Measurements from ENCODE around the gene ARL2.
A peak's percentile ranks its signal among the peaks of the same experiment; 100 is the strongest.
"Not testable (repeated sequence)": the region's sequence is repeated elsewhere in the genome, so short reads cannot be mapped to it uniquely, and the experiment has no call there.

Gene ARL2

GRCh38 chr11:65021003-65021402, 7.0 kb downstream of the ARL2 start:
- H3K4me1 Mint-ChIP-seq (ENCODE audit: low read depth), result peaks cover 8% of the 10 kb centered on the region
- no peaks in the 10 kb centered on the region for H3K9me3 Mint-ChIP-seq
- peaks cover 18% of the 10 kb centered on the region for H3K36me3 Mint-ChIP-seq (ENCODE audit: low read depth)
- no peaks in the 10 kb centered on the region for H3K27me3 Mint-ChIP-seq (ENCODE audit: low read depth)
- H3K27ac Mint-ChIP-seq, result no peak overlapping the region
- H3K4me3 Mint-ChIP-seq, result no peak overlapping the region

GRCh38 chr11:65021509-65021908, 7.5 kb downstream of the ARL2 start:
- Mint-ChIP-seq H3K36me3 (ENCODE audit: low read depth) (peaks cover 13% of the 10 kb centered on the region), H3K27ac (no peak overlapping the region)

GRCh38 chr11:65023502-65023901, 9.5 kb downstream of the ARL2 start:
- H3K4me1 Mint-ChIP-seq (ENCODE audit: low read depth), result peaks cover 12% of the 10 kb centered on the region
- H3K27me3 Mint-ChIP-seq (ENCODE audit: low read depth); H3K27ac Mint-ChIP-seq; H3K36me3 Mint-ChIP-seq (ENCODE audit: low read depth); H3K9me3 Mint-ChIP-seq; H3K4me3 Mint-ChIP-seq: not testable (repeated sequence)

More at GRCh38 chr11:65021509-65021908, 7.5 kb downstream of the ARL2 start:
- Mint-ChIP-seq H3K4me1 (ENCODE audit: low read depth) (peaks cover 5% of the 10 kb centered on the region), H3K9me3 (no peaks in the 10 kb centered on the region), H3K4me3 (no peak overlapping the region), H3K27me3 (ENCODE audit: low read depth) (no peaks in the 10 kb centered on the region)

GRCh38 chr11:65026810-65027209, 12.8 kb downstream of the ARL2 start:
- Mint-ChIP-seq H3K4me1 (ENCODE audit: low read depth) (peaks cover 16% of the 10 kb centered on the region), H3K36me3 (ENCODE audit: low read depth) (peaks cover 4% of the 10 kb centered on the region), H3K27me3 (ENCODE audit: low read depth) (no peaks in the 10 kb centered on the region), H3K27ac (peak overlapping the region; percentile 87), H3K9me3 (no peaks in the 10 kb centered on the region), H3K4me3 (peak overlapping the region; percentile 87)

- Mint-ChIP-seq H3K27me3 (ENCODE audit: low read depth) (no peaks in the 10 kb centered on the region), H3K9me3 (no peaks in the 10 kb centered on the region), H3K4me3 (peak within 1 kb of the TSS; percentile 87), H3K27ac (peak within 1 kb of the TSS; percentile 87), H3K36me3 (ENCODE audit: low read depth) (peaks cover 3% of the 10 kb centered on the region), H3K4me1 (ENCODE audit: low read depth) (peaks cover 16% of the 10 kb centered on the region)
These were observed 13.5 kb downstream of the ARL2 start, which contains the start of gene SNX15 for GRCh38 chr11:65027213-65028067. Gene SNX15 (plus strand): TSS chr11:65027439. CDS start chr11:65027538, 99 bp downstream.

- Mint-ChIP-seq H3K27ac (no peak overlapping the region), H3K4me1 (ENCODE audit: low read depth) (peaks cover 11% of the 10 kb centered on the region), H3K4me3 (no peak overlapping the region), H3K9me3 (no peaks in the 10 kb centered on the region), H3K27me3 (ENCODE audit: low read depth) (no peaks in the 10 kb centered on the region), H3K36me3 (ENCODE audit: low read depth) (peaks cover 3% of the 10 kb centered on the region)
These were observed 18.3 kb downstream of the ARL2 start for GRCh38 chr11:65032216-65032615.

- Mint-ChIP-seq H3K9me3 (no peaks in the 10 kb centered on the region), H3K27ac (no peak overlapping the region), H3K27me3 (ENCODE audit: low read depth) (no peaks in the 10 kb centered on the region), H3K4me1 (ENCODE audit: low read depth) (no peaks in the 10 kb centered on the region), H3K4me3 (no peak overlapping the region), H3K36me3 (ENCODE audit: low read depth) (peaks cover 8% of the 10 kb centered on the region)
These were observed 20.5 kb downstream of the ARL2 start for GRCh38 chr11:65034423-65034822.

GRCh38 chr11:65035579-65035978, 21.6 kb downstream of the ARL2 start:
- Mint-ChIP-seq H3K9me3 (no peaks in the 10 kb centered on the region), H3K4me1 (ENCODE audit: low read depth) (peaks cover 1% of the 10 kb centered on the region), H3K36me3 (ENCODE audit: low read depth) (peaks cover 11% of the 10 kb centered on the region), H3K27ac (no peak overlapping the region), H3K4me3 (no peak overlapping the region), H3K27me3 (ENCODE audit: low read depth) (no peaks in the 10 kb centered on the region)

- Mint-ChIP-seq H3K27ac (no peak overlapping the region), H3K36me3 (ENCODE audit: low read depth) (peaks cover 11% of the 10 kb centered on the region), H3K4me1 (ENCODE audit: low read depth) (peaks cover 4% of the 10 kb centered on the region), H3K9me3 (no peaks in the 10 kb centered on the region), H3K27me3 (ENCODE audit: low read depth) (no peaks in the 10 kb centered on the region), H3K4me3 (no peak overlapping the region)
These were observed 23.0 kb downstream of the ARL2 start for GRCh38 chr11:65036931-65037330.

GRCh38 chr11:65040520-65040846, 26.5 kb downstream of the ARL2 start:
- no peaks in the 10 kb centered on the region for H3K27me3 Mint-ChIP-seq (ENCODE audit: low read depth)
- H3K27ac Mint-ChIP-seq, result peak overlapping the region; percentile 96
- no peaks in the 10 kb centered on the region for H3K9me3 Mint-ChIP-seq
- peak overlapping the region; percentile 92 for H3K4me3 Mint-ChIP-seq
- H3K36me3 Mint-ChIP-seq (ENCODE audit: low read depth), result peaks cover 25% of the 10 kb centered on the region
- H3K4me1 Mint-ChIP-seq (ENCODE audit: low read depth), result peaks cover 10% of the 10 kb centered on the region

GRCh38 chr11:65040847-65041622, 27.1 kb downstream of the ARL2 start, which contains the start of gene SAC3D1:
Gene SAC3D1 (plus strand): TSS chr11:65041210. CDS start chr11:65041293, 83 bp downstream.
- Mint-ChIP-seq H3K27ac (peak within 1 kb of the TSS; percentile 96), H3K36me3 (ENCODE audit: low read depth) (peaks cover 25% of the 10 kb centered on the region), H3K9me3 (no peaks in the 10 kb centered on the region), H3K4me3 (peak within 1 kb of the TSS; percentile 92), H3K27me3 (ENCODE audit: low read depth) (no peaks in the 10 kb centered on the region), H3K4me1 (ENCODE audit: low read depth) (peaks cover 10% of the 10 kb centered on the region)

- Mint-ChIP-seq H3K27me3 (ENCODE audit: low read depth) (peaks cover 4% of the 10 kb centered on the region), H3K4me1 (ENCODE audit: low read depth) (peaks cover 18% of the 10 kb centered on the region), H3K4me3 (peak overlapping the region; percentile 89), H3K36me3 (ENCODE audit: low read depth) (peaks cover 25% of the 10 kb centered on the region), H3K9me3 (no peaks in the 10 kb centered on the region), H3K27ac (no peak overlapping the region)
These were observed 28.9 kb downstream of the ARL2 start for GRCh38 chr11:65042891-65043290.

- H3K36me3 Mint-ChIP-seq (ENCODE audit: low read depth), result peaks cover 19% of the 10 kb centered on the region
- H3K4me3 Mint-ChIP-seq, result no peak overlapping the region
- H3K9me3 Mint-ChIP-seq, result no peaks in the 10 kb centered on the region
- no peak overlapping the region for H3K27ac Mint-ChIP-seq
- peaks cover 4% of the 10 kb centered on the region for H3K27me3 Mint-ChIP-seq (ENCODE audit: low read depth)
- peaks cover 18% of the 10 kb centered on the region for H3K4me1 Mint-ChIP-seq (ENCODE audit: low read depth)
These were observed 30.0 kb downstream of the ARL2 start for GRCh38 chr11:65043881-65044501.

- no peak overlapping the region for H3K27ac Mint-ChIP-seq
- H3K4me1 Mint-ChIP-seq (ENCODE audit: low read depth), result peaks cover 18% of the 10 kb centered on the region
- no peaks in the 10 kb centered on the region for H3K9me3 Mint-ChIP-seq
- H3K4me3 Mint-ChIP-seq, result no peak overlapping the region
- H3K27me3 Mint-ChIP-seq (ENCODE audit: low read depth), result peaks cover 4% of the 10 kb centered on the region
- H3K36me3 Mint-ChIP-seq (ENCODE audit: low read depth), result peaks cover 16% of the 10 kb centered on the region
These were observed 31.1 kb downstream of the ARL2 start for GRCh38 chr11:65045061-65045460.
